ENCODE data around the gene PTPRM.

- no peak for TF ChIP-seq CTCF (conservative IDR thresholded peaks at IDR 0.05; ENCODE audit: low read depth, low read length)
- no peak for TF ChIP-seq EZH2 (IDR thresholded peaks at IDR 0.05; ENCODE audit: borderline replicate concordance, low read depth, low read length, poor library complexity, severe bottlenecking)
Observed at GRCh38 chr18:7980656-7981055, 413.5 kb downstream of the PTPRM start.
